HG03432 (cell line): Measurements from ENCODE around the gene SERPINA5.
"Not testable (repeated sequence)": the region's sequence is repeated elsewhere in the genome, so short reads cannot be mapped to it uniquely, and the experiment has no call there.

Source experiments
- ATAC-seq: cut with Tn5 transposase; IDR thresholded peaks from one replicate; pipeline ENCODE4 v1.9.1; 2021; ENCODE audit warnings: mild to moderate bottlenecking, moderate library complexity; ENCODE audit not compliant: unreplicated experiment

Gene SERPINA5

GRCh38 chr14:94598816-94599655, 17.8 kb downstream of the SERPINA5 start:
- no peak for ATAC-seq

GRCh38 chr14:94599656-94600004, 18.4 kb downstream of the SERPINA5 start:
- no peak for ATAC-seq

- ATAC-seq, result no peak
These were observed 18.9 kb downstream of the SERPINA5 start for GRCh38 chr14:94600148-94600545.

GRCh38 chr14:94601884-94602391, 20.7 kb downstream of the SERPINA5 start:
- ATAC-seq, result no peak

- ATAC-seq, result no peak
These were observed 21.5 kb downstream of the SERPINA5 start for GRCh38 chr14:94602722-94603121.

- no peak for ATAC-seq
These were observed 24.1 kb downstream of the SERPINA5 start for GRCh38 chr14:94605361-94605760.

GRCh38 chr14:94608966-94609365, 27.7 kb downstream of the SERPINA5 start:
- ATAC-seq, result not testable (repeated sequence)

GRCh38 chr14:94611179-94611578, 30.0 kb downstream of the SERPINA5 start:
- ATAC-seq, result no peak

- ATAC-seq, result no peak
These were observed 30.9 kb downstream of the SERPINA5 start, which contains the start of gene SERPINA3 for GRCh38 chr14:94612174-94612573. Gene SERPINA3 (plus strand): TSS chr14:94612391. CDS start chr14:94614442, 2,051 bp downstream.

GRCh38 chr14:94612580-94613554, 31.6 kb downstream of the SERPINA5 start:
- no peak for ATAC-seq

- ATAC-seq, result no peak
These were observed 32.8 kb downstream of the SERPINA5 start for GRCh38 chr14:94613720-94614644.

- ATAC-seq, result no peak
These were observed 33.6 kb downstream of the SERPINA5 start for GRCh38 chr14:94614802-94615201.

- ATAC-seq, result no peak
These were observed 34.0 kb downstream of the SERPINA5 start for GRCh38 chr14:94615254-94615653.

GRCh38 chr14:94615823-94616570, 34.8 kb downstream of the SERPINA5 start:
- ATAC-seq, result no peak

GRCh38 chr14:94617366-94617941, 36.2 kb downstream of the SERPINA5 start:
- ATAC-seq, result no peak

GRCh38 chr14:94617988-94618822, 37.0 kb downstream of the SERPINA5 start:
- no peak for ATAC-seq

GRCh38 chr14:94619297-94619696, 38.1 kb downstream of the SERPINA5 start:
- no peak for ATAC-seq

GRCh38 chr14:94620597-94620996, 39.4 kb downstream of the SERPINA5 start:
- no peak for ATAC-seq
